Measurements from ENCODE around the gene DUSP15. TPM values are rescaled to one million over a fixed set of nuclear protein-coding genes. Genes with fewer than 3 reads are reported as not detected.

Gene DUSP15
- total and polyA plus RNA-seq, 9 of the 15 experiments (the other 6 are each of a cell fraction or from before 2014, with no cell fraction given) = 0.34 TPM; not detected in 8

- TF ChIP-seq MEF2A (IDR thresholded peaks at IDR 0.05; ENCODE audit: control insufficient read depth, low read depth, low read length) (peak; percentile 88), ATF7 (IDR thresholded peaks at IDR 0.05) (peak; percentile 94), PHF20 (IDR thresholded peaks at IDR 0.05; ENCODE audit: partially characterized antibody) (no peak), ESRRA (IDR thresholded peaks at IDR 0.05; ENCODE audit: borderline replicate concordance, low read depth) (peak; percentile 53; the same call in 1 of the 2 replicates), RCOR1 (IDR thresholded peaks at IDR 0.05; ENCODE audit: borderline replicate concordance in 1 of 2, low read depth in 2 of 2, low read length in 2 of 2) (peak in 1 of 2 experiments; percentile 55; a peak in 1 of 4 replicates), MEF2D (tag; conservative IDR thresholded peaks at IDR 0.05; ENCODE audit: low read depth) (peak; percentile 87), E2F8 (IDR thresholded peaks at IDR 0.05; ENCODE audit: low read depth, partially characterized antibody) (no peak), BHLHE40 (IDR thresholded peaks at IDR 0.05; ENCODE audit: low read length) (peak; percentile 38; the same call in 1 of the 2 replicates), SPI1 (IDR thresholded peaks at IDR 0.05; ENCODE audit: borderline replicate concordance, low read depth, low read length) (0 out of 2 replicates have a peak, but pooled peaks have one; percentile 1), CTBP1 (IDR thresholded peaks at IDR 0.05; ENCODE audit: borderline replicate concordance) (peak; percentile 64), JUN (IDR thresholded peaks at IDR 0.05; ENCODE audit: borderline replicate concordance, low read depth, low read length) (peak; percentile 44), JUN (CRISPR knock-in tag; IDR thresholded peaks at IDR 0.05; ENCODE audit: borderline replicate concordance) (no peak), SOX6 (IDR thresholded peaks at IDR 0.05) (peak; percentile 38; the same call in 1 of the 2 replicates), SMAD4 (CRISPR knock-in tag; conservative IDR thresholded peaks at IDR 0.05) (peak; percentile 22; the same call in 1 of the 2 replicates), CBFA2T3 (IDR thresholded peaks at IDR 0.05) (peak; percentile 64), TCF3 (CRISPR knock-in tag; IDR thresholded peaks at IDR 0.05) (peak; percentile 61), NEUROD1 (IDR thresholded peaks at IDR 0.05; ENCODE audit: borderline replicate concordance, low read depth, low read length, partially characterized antibody) (no peak)
- TF ChIP-seq, protein P1, sequence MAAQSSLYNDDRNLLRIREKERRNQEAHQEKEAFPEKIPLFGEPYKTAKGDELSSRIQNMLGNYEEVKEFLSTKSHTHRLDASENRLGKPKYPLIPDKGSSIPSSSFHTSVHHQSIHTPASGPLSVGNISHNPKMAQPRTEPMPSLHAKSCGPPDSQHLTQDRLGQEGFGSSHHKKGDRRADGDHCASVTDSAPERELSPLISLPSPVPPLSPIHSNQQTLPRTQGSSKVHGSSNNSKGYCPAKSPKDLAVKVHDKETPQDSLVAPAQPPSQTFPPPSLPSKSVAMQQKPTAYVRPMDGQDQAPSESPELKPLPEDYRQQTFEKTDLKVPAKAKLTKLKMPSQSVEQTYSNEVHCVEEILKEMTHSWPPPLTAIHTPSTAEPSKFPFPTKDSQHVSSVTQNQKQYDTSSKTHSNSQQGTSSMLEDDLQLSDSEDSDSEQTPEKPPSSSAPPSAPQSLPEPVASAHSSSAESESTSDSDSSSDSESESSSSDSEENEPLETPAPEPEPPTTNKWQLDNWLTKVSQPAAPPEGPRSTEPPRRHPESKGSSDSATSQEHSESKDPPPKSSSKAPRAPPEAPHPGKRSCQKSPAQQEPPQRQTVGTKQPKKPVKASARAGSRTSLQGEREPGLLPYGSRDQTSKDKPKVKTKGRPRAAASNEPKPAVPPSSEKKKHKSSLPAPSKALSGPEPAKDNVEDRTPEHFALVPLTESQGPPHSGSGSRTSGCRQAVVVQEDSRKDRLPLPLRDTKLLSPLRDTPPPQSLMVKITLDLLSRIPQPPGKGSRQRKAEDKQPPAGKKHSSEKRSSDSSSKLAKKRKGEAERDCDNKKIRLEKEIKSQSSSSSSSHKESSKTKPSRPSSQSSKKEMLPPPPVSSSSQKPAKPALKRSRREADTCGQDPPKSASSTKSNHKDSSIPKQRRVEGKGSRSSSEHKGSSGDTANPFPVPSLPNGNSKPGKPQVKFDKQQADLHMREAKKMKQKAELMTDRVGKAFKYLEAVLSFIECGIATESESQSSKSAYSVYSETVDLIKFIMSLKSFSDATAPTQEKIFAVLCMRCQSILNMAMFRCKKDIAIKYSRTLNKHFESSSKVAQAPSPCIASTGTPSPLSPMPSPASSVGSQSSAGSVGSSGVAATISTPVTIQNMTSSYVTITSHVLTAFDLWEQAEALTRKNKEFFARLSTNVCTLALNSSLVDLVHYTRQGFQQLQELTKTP (IDR thresholded peaks at IDR 0.05; ENCODE audit: low read depth in 1 of 2, partially characterized antibody in 2 of 2) = peak in 1 of 2 experiments; percentile 24
- TF ChIP-seq, protein P2, sequence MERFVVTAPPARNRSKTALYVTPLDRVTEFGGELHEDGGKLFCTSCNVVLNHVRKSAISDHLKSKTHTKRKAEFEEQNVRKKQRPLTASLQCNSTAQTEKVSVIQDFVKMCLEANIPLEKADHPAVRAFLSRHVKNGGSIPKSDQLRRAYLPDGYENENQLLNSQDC (CRISPR knock-in tag; IDR thresholded peaks at IDR 0.05) = no peak
- TF ChIP-seq, protein P3, sequence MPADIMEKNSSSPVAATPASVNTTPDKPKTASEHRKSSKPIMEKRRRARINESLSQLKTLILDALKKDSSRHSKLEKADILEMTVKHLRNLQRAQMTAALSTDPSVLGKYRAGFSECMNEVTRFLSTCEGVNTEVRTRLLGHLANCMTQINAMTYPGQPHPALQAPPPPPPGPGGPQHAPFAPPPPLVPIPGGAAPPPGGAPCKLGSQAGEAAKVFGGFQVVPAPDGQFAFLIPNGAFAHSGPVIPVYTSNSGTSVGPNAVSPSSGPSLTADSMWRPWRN (IDR thresholded peaks at IDR 0.05; ENCODE audit: low read depth) = peak; percentile 77
These were observed 58.3 kb downstream of the DUSP15 start (continued) for GRCh38 chr20:31811796-31812728.
